Bronchial smooth muscle cell (primary cell): ENCODE results near the gene ZNF205. TPM values are rescaled to one million over a fixed set of nuclear protein-coding genes. Genes with fewer than 3 reads are reported as not detected.

Experiments used
- total RNA-seq: library from RNA; depleted of rRNA; stranded (reverse); fragments of >200 nt; gene quantifications from 2 replicates; pipeline ENCODE4 v1.2.1, GENCODE V29; 2014

Gene ZNF205
- 12.1 and 14.3 TPM in 2 replicates for total RNA-seq

DNA sequence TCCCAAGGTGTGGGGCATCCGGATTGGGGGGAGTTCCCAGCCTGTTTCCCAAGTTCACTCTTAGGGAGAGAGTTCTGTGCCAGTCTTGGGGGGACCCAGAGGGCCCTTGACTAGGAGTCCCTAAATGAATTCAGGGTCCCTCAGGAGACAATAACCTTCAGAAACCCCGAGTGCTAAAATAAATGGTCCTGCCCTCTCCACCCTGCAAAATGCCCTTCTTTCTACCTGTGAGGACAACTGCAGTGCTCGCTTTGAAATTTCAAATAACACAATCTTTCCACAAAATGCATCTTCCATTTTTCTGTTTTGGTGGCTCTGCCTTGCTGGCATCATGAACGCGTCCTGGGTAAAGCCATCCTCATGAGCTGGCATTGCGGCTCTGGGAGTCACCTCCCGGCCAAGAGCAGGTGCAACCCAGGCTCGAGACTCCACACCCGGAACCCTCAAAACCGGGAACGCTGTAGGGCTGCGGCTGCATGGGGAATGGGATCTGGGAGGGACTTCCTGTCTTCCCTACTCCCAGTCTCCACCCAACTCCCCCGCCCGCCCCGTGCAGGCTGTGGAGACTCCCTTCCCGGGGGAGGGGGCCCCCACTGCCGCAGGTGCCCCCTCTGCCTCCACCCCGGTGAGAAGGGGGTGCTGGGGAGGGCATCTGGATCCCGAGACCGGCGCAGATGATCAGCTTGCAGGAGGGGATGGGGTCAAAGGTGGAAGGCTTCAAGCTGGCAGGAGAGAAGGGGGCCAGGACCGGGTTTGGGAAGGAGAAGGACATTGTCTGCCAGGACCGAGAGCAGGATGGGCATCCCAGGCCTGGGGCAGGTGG lies at the start of gene ZNF205:
Gene ZNF205, plus strand, starts transcription at position 529 of the 823 bp plus-strand sequence. CDS start 845 bp downstream, outside the sequence.

DNA sequence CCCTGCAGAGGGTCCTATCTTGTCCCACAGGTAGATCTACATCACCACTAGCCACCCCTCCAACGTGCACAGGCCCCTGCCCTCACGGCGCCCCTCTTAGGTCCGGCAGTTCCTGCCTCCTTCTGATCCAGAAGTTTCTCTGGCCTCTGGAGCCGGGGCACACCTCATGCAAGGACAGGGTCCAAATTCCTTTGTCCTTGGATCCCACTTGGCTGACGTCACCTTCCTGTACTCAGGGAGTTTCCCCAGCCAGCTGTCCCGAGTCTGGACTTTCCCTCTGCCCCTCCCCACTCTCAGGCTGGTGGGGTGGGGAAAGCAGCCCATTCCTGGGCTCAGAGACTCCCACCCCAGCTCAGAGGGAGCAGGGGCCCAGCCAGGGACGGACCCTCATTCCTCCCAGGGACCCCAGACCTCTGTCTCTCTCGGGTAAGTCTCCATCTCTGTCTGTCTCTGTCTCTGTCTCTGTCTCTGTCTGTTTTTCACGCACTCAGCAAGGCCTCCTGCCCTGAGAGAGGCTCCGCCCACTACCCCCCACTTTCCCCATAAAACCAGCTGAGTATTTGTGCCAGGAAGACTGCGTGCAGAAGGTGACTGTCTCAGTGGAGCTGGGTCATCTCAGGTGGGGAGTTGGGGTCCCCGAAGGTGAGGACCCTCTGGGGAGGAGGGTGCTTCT lies 47.2 kb upstream of the ZNF205 start, which contains the start of gene IL32:
Gene IL32, plus strand, starts transcription at position 572 of the 673 bp plus-strand sequence. CDS start 172 bp downstream, outside the sequence.

DNA sequence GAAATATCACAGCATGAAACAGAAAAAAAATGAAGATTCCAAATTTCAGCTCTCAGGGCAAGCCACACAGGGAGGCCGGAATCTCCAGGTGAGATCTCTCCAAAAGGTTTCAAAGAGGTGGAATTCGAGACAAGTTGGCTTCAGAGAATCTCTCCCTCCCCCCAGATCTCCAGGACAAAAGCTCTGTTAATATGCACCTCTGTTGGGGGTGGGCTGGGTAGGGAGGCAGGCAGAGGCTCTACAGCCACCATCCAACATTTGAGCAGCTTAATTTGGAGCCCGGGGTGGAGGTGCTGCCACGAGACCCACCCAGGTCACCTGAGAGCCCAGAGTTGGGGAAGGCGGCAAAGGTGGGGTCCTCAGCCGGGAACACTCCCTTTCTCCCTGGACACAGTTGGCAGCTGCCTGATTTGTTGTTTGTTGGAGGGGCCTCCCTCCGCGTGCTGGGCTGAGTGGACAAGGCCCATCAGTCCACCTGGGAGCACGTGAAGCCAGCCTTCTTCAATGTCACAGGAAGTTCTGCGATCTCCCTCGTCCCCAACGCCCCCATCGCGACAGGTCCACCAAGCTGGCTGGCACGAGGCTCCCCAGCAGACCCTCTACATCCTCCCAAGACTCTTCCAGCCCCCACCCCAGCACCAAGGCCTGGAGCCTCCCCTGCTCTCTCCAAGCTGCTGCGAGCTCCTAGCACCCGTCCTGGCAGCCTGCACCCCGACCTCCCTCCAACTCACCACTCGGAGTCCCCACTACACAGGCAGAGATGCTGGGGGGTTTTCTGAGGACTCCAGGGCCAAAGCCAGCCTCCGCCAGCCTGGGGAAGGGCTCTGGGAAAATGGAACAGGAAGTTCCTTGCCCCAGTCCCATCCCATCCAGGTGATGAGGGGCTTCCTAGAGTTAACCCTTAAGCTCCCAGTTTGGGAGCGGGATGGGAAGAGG lies 13.7 kb upstream of the ZNF205 start, which contains the start of gene ZSCAN10:
Gene ZSCAN10, minus strand, starts transcription at position 836 of the 936 bp plus-strand sequence. CDS start 6,357 bp downstream, outside the sequence.

DNA sequence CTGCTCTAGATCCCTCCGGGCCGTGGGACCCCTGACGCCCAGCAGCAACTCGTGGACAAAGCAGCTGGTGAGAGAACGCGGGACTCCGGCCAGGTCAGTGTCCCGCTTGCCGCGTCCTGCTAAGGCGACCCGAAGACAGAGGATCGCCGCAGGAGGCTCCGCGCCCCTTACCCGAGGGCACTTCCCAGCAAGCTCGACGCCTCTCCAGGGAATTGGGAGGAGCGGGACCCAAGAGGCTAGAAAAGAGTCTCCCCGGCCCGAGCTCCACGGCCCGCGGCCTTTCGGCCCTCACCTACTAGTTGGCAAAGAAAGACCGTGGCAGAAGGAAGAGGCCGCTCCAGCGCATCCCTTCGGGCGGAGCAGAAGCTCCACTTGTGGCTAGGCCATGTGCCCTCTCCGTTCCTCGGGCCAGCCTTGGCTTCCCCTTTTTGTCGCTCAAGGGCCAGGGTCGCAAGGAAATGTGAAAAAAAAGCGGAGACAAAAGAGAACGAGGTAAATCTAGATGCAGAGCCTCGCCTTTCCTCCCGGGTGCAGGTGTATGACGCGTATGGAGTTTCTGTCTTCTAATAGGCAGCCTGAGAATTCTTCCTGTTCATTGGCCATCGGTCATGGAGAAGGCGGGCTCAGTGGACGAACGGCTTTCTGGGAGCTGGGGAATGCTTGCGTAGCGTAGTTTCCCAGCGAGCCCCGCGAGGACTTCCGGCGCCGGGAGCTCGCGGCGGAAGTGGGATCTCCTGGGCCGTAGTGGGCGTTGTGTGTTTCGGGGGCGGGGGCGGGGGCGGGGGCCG lies 22.1 kb downstream of the ZNF205 start, which contains the start of gene ZNF213:
Gene ZNF213, plus strand, starts transcription at position 692 of the 788 bp plus-strand sequence. CDS start 2,252 bp downstream, outside the sequence.

Other genes with a start within 250 kb of the ZNF205 start
- gene FLYWCH2, start 229.4 kb upstream of the ZNF205 start, total RNA-seq, result 47.5 and 62.6 TPM in 2 replicates
- gene FLYWCH1, start 200.7 kb upstream of the ZNF205 start, total RNA-seq, result 38.0 and 47.9 TPM in 2 replicates
- gene KREMEN2, start 148.3 kb upstream of the ZNF205 start, total RNA-seq, result under 0.01 TPM in 1 of 2 replicates, not detected in the other
- 0.79 and 1.1 TPM in 2 replicates for gene PAQR4, start 143.2 kb upstream of the ZNF205 start, total RNA-seq
- 1.1 TPM in 1 of 2 replicates, not detected in the other for gene PKMYT1, start 132.1 kb upstream of the ZNF205 start, total RNA-seq
- gene CLDN9, start 99.7 kb upstream of the ZNF205 start, total RNA-seq, result under 0.01 TPM in 1 of 2 replicates, not detected in the other
- gene CLDN6, start 94.4 kb upstream of the ZNF205 start, total RNA-seq, result 0.09 and 0.16 TPM in 2 replicates
- 49.5 and 111 TPM in 2 replicates for gene TNFRSF12A, start 92.2 kb upstream of the ZNF205 start, total RNA-seq
- 16.8 and 30.7 TPM in 2 replicates for gene HCFC1R1, start 88.6 kb upstream of the ZNF205 start, total RNA-seq
- gene THOC6, start 88.6 kb upstream of the ZNF205 start, total RNA-seq, result 17.8 and 20.2 TPM in 2 replicates
- 0.17 and 0.32 TPM in 2 replicates for gene BICDL2, start 75.6 kb upstream of the ZNF205 start, total RNA-seq
- under 0.01 TPM in 1 of 2 replicates, not detected in the other for gene MMP25, start 66.0 kb upstream of the ZNF205 start, total RNA-seq
- gene IL32, start 46.9 kb upstream of the ZNF205 start, total RNA-seq, result 2.7 and 5.2 TPM in 2 replicates
- not detected in 2 replicates for gene ZSCAN10, start 13.3 kb upstream of the ZNF205 start, total RNA-seq
- gene ZNF213, start 22.4 kb downstream of the ZNF205 start, total RNA-seq, result 3.2 and 5.0 TPM in 2 replicates
- gene OR1F1, start 75.6 kb downstream of the ZNF205 start, total RNA-seq, result not detected in 2 replicates
- gene ZNF200, start 122.6 kb downstream of the ZNF205 start, total RNA-seq, result 6.0 and 6.3 TPM in 2 replicates
- gene MEFV, start 144.0 kb downstream of the ZNF205 start, total RNA-seq, result under 0.01 and 0.09 TPM in 2 replicates
- 30.0 and 30.6 TPM in 2 replicates for gene ZNF263, start 170.9 kb downstream of the ZNF205 start, total RNA-seq
- gene TIGD7, start 192.8 kb downstream of the ZNF205 start, total RNA-seq, result 4.4 and 8.5 TPM in 2 replicates
- gene ZNF75A, start 192.9 kb downstream of the ZNF205 start, total RNA-seq, result 16.7 and 18.3 TPM in 2 replicates
- 0.16 and 0.43 TPM in 2 replicates for gene OR2C1, start 243.3 kb downstream of the ZNF205 start, total RNA-seq